Stimulated activated naive CD8-positive, alpha-beta T cell treated with anti-CD3 and anti-CD28 coated beads, Interleukin-15, Interleukin-2, amounts not matched to agents 100 ng/mL and 50 ng/mL, for 24 hours (primary cell): ENCODE data around the gene TBC1D21.

Experiments used
- H3K27ac Mint-ChIP-seq: one replicate; pipeline ENCODE4 v1.8.0; 2021; ENCODE audit warnings: mild to moderate bottlenecking, mixed read lengths
- H3K27me3 Mint-ChIP-seq: one replicate; pipeline ENCODE4 v1.8.0; 2021; ENCODE audit warnings: mixed read lengths
- H3K36me3 Mint-ChIP-seq: one replicate; pipeline ENCODE4 v1.8.0; 2021; ENCODE audit warnings: low read depth, mixed read lengths
- H3K4me1 Mint-ChIP-seq: one replicate; pipeline ENCODE4 v1.8.0; 2021; ENCODE audit warnings: low read depth, mixed read lengths
- H3K4me3 Mint-ChIP-seq: one replicate; pipeline ENCODE4 v1.8.0; 2021; ENCODE audit warnings: mild to moderate bottlenecking, mixed read lengths
- H3K9me3 Mint-ChIP-seq: one replicate; pipeline ENCODE4 v1.8.0; 2021; ENCODE audit warnings: mixed read lengths

TBC1D21 gene

DNA sequence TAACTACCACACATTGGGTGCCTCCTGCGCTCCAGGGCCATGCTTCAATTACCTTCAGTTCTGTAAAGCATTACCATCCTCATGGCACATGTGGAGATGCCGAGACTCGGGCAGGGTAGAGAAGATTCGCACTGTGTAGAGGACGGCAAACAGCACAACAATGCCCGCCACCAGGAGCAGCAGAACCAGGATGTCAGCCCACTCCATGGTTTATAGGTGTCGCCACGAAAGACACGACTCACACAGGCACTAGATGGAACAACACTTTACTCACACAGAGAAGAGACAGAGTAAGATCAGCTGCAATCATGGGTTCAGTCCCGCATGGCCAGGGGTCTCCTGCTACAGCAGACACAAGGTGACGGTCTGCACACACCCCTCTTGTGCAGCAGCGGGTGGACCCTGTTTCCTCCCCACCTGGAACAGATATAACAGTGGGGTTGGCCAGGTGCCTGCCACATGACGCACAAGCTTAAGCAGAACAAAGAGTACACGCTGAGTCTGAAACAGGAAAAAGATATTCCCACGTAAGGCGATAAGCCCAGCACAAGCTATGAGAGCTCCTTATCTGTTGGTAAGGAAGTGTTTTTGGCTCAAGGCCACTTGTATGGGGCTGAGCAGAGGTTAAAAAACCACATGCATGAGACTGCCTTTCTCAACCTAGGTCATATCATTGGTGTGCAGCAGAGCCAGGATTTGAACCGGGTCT lies 2.5 kb upstream of the TBC1D21 start:
- Mint-ChIP-seq H3K4me3 (no peak overlapping the region), H3K27ac (no peak overlapping the region), H3K27me3 (peaks cover 35% of the 10 kb centered on the region), H3K36me3 (no peaks in the 10 kb centered on the region), H3K9me3 (no peaks in the 10 kb centered on the region), H3K4me1 (peaks cover 8% of the 10 kb centered on the region)

DNA sequence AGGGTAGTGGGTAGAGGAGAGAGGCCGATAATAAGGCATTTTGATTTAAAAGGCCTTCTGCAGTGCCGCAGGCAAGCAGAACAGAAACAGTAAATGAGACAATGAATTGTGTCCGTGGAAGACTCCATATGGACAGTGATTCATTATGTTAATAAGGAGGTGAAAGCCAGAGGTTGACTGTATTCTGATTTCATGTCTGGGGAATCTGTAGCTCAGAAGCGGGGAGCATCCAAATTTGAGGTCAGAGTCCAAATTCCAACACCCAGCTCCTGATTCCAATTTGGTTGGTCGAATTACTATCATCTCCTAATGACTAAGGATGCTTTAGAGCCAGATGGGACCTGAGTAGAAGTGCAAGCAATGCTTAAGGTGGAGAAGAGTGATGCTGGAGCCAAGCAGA lies 1.0 kb upstream of the TBC1D21 start:
- Mint-ChIP-seq H3K4me3 (no peak overlapping the region), H3K4me1 (no peaks in the 10 kb centered on the region), H3K9me3 (no peaks in the 10 kb centered on the region), H3K36me3 (no peaks in the 10 kb centered on the region), H3K27me3 (peaks cover 33% of the 10 kb centered on the region), H3K27ac (no peak overlapping the region)

DNA sequence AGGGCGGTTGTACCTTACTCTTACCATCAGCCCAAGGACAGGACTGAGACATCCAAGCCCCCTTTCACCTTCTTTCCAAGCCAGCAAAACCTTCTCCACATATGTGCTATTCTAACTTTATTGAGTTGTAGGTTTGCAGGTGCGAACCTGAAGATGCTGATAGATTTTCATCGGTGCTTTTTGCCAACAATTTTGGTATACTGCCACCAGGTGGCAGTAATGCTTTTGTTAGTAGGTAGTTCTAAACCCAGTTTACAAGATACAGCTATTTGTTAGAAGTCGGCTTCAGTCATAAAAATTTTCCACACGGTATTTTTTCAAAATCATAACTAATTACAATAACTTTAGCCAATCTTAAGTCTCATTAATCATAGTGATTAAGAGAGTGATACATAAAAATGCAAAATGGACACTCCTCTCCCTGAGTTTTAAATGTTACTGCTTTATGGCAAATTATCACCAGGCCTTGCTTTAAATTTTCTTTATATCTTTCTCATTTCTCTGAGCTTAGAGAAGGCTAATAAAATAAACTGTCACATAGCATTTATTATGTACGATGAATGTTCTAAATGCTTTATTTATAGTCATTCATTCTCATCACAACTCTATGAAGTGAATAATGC lies 636 bp downstream of the TBC1D21 start:
- H3K4me3 Mint-ChIP-seq: no peak overlapping the region
- H3K27me3 Mint-ChIP-seq: peaks cover 34% of the 10 kb centered on the region
- H3K36me3 Mint-ChIP-seq: no peaks in the 10 kb centered on the region
- no peaks in the 10 kb centered on the region for H3K9me3 Mint-ChIP-seq
- H3K4me1 Mint-ChIP-seq: no peaks in the 10 kb centered on the region
- H3K27ac Mint-ChIP-seq: no peak overlapping the region

DNA sequence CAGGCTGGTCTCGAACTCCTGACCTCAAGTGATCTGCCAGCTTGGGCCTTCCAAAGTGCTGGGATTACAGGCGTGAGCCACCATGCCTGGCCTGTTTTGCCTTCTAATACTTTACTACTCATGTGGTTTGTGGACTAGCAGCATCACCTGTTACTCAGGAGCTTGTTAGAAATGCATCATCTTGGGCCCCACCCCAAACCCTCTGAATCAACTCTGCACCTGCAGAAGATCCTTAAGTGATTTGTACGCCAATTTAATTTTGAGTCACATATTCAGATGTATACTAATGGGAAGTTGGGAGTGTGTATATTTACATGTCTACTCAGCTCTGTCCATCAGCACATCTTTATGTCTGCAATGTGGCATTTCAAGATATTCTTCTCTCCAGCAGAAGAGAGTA lies 6.1 kb downstream of the TBC1D21 start:
- Mint-ChIP-seq H3K9me3 (no peaks in the 10 kb centered on the region), H3K4me3 (no peak overlapping the region), H3K36me3 (no peaks in the 10 kb centered on the region), H3K27me3 (peaks cover 17% of the 10 kb centered on the region), H3K4me1 (no peaks in the 10 kb centered on the region), H3K27ac (no peak overlapping the region)

DNA sequence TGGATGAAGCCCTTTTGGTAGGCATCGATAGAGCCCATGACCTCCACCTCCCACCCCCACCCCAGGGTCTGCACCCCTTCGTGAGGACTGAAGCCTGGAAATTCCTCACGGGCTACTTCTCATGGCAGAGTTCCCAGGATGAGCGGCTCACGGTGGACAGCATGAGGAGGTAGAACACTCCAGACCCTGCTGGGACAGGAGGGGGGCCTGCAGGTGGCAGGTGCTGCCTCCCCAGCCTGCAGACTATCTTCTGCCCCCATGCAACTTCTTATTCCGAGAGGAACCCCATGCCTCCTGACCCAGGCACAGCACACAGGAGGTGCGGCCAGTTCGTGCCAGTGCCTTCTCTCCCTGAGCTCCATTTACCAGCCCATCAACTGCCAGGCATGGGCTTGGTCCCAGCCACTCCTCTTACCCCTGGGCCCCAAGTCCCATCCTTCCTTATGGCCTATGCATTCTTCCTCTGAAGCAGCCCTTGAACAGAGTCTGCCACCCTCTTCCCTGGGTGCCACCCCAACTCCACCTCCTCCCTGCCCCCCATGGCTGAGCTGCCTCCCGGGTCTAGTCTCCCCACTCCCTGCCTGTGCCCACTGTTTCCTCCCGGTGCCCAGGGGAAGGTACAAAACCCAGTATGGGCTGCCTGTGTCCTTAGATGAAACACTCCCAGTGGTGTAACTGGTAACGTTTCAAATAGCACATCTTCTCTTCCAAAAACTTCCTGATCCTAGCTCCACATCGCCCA lies 8.4 kb downstream of the TBC1D21 start:
- no peaks in the 10 kb centered on the region for H3K9me3 Mint-ChIP-seq
- H3K36me3 Mint-ChIP-seq: no peaks in the 10 kb centered on the region
- H3K4me3 Mint-ChIP-seq: no peak overlapping the region
- peaks cover 11% of the 10 kb centered on the region for H3K27me3 Mint-ChIP-seq
- no peak overlapping the region for H3K27ac Mint-ChIP-seq
- H3K4me1 Mint-ChIP-seq: no peaks in the 10 kb centered on the region

DNA sequence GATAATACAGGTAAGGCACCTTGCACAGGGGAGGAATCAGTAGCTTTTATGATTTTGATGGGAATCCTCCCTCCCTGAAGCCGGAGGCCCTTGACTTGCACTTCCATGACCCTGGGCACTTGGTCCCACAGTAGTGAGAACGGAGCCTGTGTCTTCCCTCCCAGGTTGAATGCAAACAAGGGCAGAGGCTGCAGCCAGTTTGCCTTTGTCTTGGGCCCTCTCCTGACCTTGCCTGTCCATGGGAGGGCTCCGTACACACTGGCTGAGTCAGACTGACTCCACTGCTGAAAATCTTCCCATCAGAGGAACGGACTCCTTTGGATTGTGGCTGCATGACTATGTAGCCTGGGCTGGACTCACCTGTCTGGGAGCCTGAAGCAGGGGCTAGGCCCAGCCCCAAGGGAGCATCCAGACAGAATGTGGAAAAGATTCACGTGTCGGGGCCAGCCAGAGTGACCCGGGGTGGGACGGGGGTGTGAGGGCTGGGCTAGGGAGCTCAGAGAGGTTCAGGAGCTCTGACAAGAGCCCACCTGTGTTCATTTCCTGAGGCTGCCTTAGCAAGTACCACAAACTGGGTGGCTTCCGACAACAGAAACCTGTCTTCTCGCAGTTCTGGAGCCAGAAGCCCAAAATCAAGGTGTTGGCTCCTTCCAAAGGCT lies 9.5 kb downstream of the TBC1D21 start:
- no peaks in the 10 kb centered on the region for H3K4me1 Mint-ChIP-seq
- H3K9me3 Mint-ChIP-seq: no peaks in the 10 kb centered on the region
- H3K27me3 Mint-ChIP-seq: peaks cover 7% of the 10 kb centered on the region
- no peak overlapping the region for H3K4me3 Mint-ChIP-seq
- no peak overlapping the region for H3K27ac Mint-ChIP-seq
- H3K36me3 Mint-ChIP-seq: no peaks in the 10 kb centered on the region

DNA sequence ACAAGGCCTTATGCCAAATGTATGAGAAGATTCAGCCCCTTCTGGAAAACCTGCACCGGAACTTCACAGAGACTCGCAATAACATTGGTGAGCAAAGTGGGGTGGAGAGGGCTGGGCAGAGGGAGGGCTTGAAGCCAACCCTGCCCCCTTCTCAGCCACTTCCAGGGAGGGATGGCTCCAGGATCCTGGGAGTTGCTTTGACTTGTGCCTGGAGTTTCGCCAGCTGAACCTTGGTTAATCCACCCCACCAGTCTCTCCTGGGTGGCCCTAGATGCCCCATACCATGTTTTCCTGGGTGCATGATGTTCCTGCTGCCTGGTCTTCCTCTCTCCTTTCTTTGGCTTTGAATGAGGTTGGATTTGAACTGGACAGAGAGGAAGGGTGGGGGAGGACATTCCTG lies 10.8 kb downstream of the TBC1D21 start:
- H3K27ac Mint-ChIP-seq: no peak overlapping the region
- H3K36me3 Mint-ChIP-seq: no peaks in the 10 kb centered on the region
- H3K9me3 Mint-ChIP-seq: no peaks in the 10 kb centered on the region
- no peak overlapping the region for H3K4me3 Mint-ChIP-seq
- H3K4me1 Mint-ChIP-seq: no peaks in the 10 kb centered on the region
- H3K27me3 Mint-ChIP-seq: peaks cover 5% of the 10 kb centered on the region

DNA sequence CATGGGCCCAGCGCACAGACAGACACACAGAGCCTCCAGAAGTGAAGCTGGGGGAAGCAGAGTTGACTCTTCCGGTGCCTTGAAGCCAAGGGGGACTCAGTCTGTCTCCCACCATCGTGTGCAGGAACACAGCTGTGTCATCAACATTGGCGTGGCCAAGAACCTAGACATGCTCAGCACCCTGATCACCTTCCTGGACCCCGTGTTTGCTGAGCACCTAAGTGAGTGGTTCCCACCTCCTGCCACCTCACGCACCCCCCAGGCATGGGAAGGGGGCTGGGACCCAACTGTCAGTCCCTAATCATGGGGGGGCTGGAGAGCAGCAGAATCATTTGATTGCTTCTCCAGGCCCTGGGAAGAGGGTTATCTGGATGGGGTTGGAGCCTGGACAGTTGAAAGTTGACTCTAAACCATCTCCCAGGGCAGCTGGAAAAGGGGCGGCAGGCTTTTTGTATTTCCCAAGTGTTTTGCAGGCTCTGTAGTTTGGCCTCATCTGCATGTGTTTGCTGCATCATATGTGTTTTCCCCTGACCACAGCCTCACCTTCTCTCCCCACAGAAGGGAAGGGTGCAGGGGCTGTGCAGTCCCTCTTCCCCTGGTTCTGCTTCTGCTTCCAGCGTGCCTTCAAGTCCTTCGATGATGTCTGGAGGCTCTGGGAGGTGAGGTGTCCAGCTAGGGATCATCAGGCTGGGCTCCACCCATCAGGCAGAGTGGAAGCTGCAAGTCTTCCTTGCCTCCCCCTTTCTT lies 12.8 kb downstream of the TBC1D21 start:
- Mint-ChIP-seq H3K27ac (no peak overlapping the region), H3K4me3 (no peak overlapping the region), H3K9me3 (no peaks in the 10 kb centered on the region), H3K4me1 (no peaks in the 10 kb centered on the region), H3K36me3 (no peaks in the 10 kb centered on the region), H3K27me3 (peaks cover 9% of the 10 kb centered on the region)

DNA sequence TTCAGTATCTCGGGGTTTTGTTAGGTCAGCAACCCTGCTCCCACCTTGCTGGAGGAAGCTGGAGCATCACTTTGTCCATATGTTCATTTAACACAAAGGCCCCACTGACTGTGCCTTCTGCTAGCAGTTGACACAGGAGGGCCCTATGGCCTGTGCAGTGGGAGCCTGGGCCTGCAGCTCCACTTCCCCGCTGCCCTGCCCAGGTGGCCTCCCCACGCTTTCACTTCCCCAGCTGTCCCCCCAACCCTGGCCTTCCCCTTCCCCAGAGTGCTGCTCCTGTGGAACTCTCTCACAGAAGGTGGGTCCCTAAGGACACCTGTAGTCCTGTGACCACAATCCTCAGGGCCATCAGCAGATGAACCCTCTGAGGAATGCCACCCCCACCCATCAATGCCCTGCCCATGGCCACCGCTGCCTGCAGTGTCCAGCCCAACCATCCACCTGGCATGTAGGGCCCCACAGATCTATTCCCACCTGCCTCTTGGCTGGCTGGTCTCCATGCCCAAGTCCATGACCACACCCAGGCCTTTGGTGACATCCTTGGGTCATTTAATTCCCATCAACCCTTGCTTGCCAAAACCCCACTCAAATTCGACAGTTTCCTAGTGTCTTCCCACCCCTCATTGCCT lies 13.5 kb downstream of the TBC1D21 start:
- no peaks in the 10 kb centered on the region for H3K36me3 Mint-ChIP-seq

DNA sequence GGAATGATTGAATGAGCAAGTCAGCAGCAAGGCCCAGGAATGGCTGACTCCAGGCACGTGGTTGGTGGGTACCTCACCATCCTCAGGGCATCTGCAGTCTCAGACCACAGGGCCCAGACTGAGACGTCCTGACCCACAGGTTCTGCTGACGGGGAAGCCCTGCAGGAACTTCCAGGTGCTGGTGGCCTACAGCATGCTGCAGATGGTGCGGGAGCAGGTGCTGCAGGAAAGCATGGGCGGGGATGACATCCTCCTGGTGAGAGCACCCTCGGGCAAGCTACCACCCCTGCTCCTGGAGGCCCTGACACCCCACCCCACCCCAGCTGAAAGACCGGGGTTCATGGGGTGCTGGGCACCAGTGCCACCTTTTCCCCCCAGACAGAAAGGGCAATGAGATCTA lies 14.1 kb downstream of the TBC1D21 start:
- Mint-ChIP-seq H3K4me1 (no peaks in the 10 kb centered on the region), H3K9me3 (no peaks in the 10 kb centered on the region), H3K4me3 (no peak overlapping the region), H3K36me3 (no peaks in the 10 kb centered on the region), H3K27me3 (peaks cover 4% of the 10 kb centered on the region), H3K27ac (no peak overlapping the region)

More for the DNA sequence above, 13.5 kb downstream of the TBC1D21 start:
- Mint-ChIP-seq H3K9me3 (no peaks in the 10 kb centered on the region), H3K27me3 (peaks cover 9% of the 10 kb centered on the region), H3K4me3 (no peak overlapping the region), H3K4me1 (no peaks in the 10 kb centered on the region), H3K27ac (no peak overlapping the region)

DNA sequence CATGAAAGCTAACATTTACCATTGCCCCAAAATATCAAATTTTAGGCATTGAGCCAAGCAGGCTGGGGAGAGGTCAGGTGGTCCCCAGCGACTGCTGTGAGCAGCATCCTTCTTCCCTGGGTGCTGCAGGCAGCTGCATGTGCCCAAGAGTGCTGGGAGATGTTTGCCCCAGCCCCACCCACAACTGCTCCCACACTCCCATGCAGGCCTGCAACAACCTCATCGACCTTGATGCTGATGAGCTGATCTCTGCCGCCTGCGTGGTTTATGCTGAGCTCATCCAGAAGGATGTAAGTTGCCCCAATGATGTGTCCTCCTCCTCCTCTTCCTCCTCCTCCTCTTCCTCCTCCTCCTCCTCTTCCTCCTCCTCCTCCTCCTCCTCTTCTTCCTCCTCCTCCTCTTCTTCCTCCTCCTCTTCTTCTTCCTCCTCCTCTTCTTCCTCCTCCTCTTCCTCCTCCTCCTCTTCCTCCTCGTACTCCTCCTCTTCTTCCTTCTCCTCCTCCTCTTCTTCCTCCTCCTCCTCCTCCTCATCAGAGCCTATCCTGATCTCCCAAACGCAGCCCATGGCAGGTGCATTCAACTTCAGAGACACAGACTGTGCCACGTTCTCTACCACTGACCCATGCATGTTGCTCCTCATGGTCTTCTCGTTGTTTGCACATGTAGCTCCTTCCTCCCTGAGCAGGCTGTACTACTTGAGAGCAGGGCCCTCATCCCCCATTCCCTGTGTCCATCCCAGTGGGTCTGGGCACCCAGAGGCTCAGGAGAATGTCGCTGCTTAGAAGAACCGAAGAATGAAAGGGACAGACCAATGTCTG lies 15.1 kb downstream of the TBC1D21 start:
- H3K27me3 Mint-ChIP-seq: peaks cover 4% of the 10 kb centered on the region
- no peak overlapping the region for H3K4me3 Mint-ChIP-seq
- H3K27ac Mint-ChIP-seq: no peak overlapping the region
- no peaks in the 10 kb centered on the region for H3K36me3 Mint-ChIP-seq
- no peaks in the 10 kb centered on the region for H3K9me3 Mint-ChIP-seq
- no peaks in the 10 kb centered on the region for H3K4me1 Mint-ChIP-seq

DNA sequence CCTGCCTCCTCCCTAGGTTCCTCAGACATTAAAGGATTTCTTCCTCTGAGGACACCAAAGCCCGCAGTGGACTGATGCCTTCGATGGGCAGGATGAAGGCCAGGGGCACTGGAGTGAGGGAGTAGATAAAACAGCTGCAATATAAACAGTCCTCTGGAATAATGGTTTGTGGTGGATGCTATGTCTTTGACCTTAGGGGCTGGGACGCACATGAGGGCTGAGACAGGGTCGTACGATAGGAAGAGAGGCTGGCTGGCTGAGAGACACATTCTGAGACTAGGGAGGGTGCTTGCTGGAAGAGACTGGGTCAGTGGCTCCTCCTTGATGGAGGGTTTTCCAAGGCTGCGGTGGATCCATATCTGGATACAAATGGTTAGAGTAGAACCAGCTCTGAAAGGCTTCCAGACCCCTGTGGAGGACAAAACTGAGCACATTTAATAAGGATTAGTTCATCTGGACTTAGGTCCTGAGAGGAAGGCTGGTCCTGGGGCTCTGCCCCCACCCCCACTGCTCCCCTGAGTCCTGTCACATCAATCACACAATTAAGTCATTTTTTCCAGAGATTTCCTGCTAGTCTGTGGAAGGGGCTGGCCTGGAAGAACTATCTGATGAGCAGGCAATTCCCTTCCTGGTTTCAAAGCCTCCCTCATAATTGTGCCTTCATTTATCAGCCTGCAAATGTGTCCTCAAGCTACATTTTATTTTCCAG lies 15.8 kb downstream of the TBC1D21 start:
- Mint-ChIP-seq H3K4me3 (no peak overlapping the region), H3K27me3 (peaks cover 4% of the 10 kb centered on the region), H3K36me3 (no peaks in the 10 kb centered on the region), H3K9me3 (no peaks in the 10 kb centered on the region), H3K4me1 (no peaks in the 10 kb centered on the region), H3K27ac (no peak overlapping the region)

DNA sequence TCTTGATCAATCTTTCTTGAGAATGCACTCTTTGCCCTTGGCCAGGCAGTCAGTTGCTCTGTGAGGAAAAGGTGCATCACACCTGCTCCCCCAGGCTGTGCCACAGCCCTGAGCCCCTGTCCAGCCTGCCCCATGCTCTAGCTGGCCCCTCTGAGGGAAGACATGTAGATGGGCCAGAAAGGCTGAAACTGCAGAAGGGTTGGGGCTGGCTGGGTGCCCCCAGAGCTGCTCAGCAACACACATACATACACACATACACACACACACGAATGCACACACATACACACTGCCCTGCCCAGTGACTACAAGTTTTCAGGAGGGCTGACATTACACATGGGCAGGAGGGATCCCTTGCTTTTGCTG lies 16.4 kb downstream of the TBC1D21 start:
- Mint-ChIP-seq H3K27ac (no peak overlapping the region), H3K36me3 (no peaks in the 10 kb centered on the region), H3K4me1 (no peaks in the 10 kb centered on the region), H3K4me3 (no peak overlapping the region), H3K9me3 (no peaks in the 10 kb centered on the region), H3K27me3 (peaks cover 4% of the 10 kb centered on the region)
